ENCODE results near the gene CEP164. TPM values are rescaled to one million over a fixed set of nuclear protein-coding genes. Genes with fewer than 3 reads are reported as not detected.

The CEP164 gene
- total RNA-seq, 4 donors from 2014 or later, result 3.4 to 9.2 (median 5.8) TPM

GRCh38 chr11:117387992-117388755 is 60.5 kb downstream of the CEP164 start:
- no peak overlapping the region for H3K4me3 ChIP-seq
- intact Hi-C loops (cut with DNase I; ENCODE audit: low total_unique reads) (no loop called here), in situ Hi-C loops (cut with MboI; ENCODE audit: low sequenced_read_pairs in 4 of 4) (no loop called here)
- DNase-seq, result no peak
- no peak for ATAC-seq
- no peaks in the 10 kb centered on the region for H3K27me3 ChIP-seq
- no peaks in the 10 kb centered on the region for H3K9me3 ChIP-seq
- H3K4me1 ChIP-seq, result no peaks in the 10 kb centered on the region
- H3K27ac ChIP-seq, result no peak overlapping the region
- TF ChIP-seq CTCF (IDR thresholded peaks at IDR 0.05 in 4 of 5, conservative IDR thresholded peaks at IDR 0.05 in 1 of 5), result no peak
- TF ChIP-seq POLR2A (IDR thresholded peaks at IDR 0.05), result no peak
- peaks cover 0 to 23% of the 10 kb centered on the region in 2 donors for H3K36me3 ChIP-seq

DNA sequence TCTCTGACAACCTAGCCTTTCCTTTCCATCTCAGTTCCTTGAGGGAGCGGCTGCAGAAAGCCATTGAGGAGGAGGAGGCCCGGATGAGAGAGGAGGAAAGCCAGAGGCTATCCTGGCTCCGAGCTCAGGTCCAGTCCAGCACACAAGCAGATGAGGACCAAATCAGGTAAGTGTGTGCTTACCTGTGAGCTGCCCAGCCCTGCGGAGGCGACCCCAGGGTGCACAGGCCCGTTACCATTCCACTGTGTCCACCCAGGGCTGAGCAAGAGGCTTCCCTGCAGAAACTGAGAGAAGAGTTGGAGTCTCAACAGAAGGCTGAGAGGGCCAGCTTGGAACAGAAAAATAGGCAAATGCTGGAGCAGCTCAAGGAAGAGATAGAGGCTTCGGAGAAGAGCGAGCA is 63.1 kb downstream of the CEP164 start:
- peaks cover 0 to 42% of the 10 kb centered on the region in 2 donors for H3K36me3 ChIP-seq
- intact Hi-C loops (cut with DNase I; ENCODE audit: low total_unique reads), result no loop called here
- no peak overlapping the region for H3K4me3 ChIP-seq
- in situ Hi-C loops (cut with MboI; ENCODE audit: low sequenced_read_pairs in 4 of 4), result no loop called here
- no peak for DNase-seq
- H3K27me3 ChIP-seq, result no peaks in the 10 kb centered on the region
- no peaks in the 10 kb centered on the region for H3K4me1 ChIP-seq
- H3K9me3 ChIP-seq, result no peaks in the 10 kb centered on the region
- no peak for ATAC-seq
- TF ChIP-seq POLR2A (IDR thresholded peaks at IDR 0.05) (no peak), CTCF (IDR thresholded peaks at IDR 0.05 in 4 of 5, conservative IDR thresholded peaks at IDR 0.05 in 1 of 5) (no peak)
- no peak overlapping the region for H3K27ac ChIP-seq

DNA sequence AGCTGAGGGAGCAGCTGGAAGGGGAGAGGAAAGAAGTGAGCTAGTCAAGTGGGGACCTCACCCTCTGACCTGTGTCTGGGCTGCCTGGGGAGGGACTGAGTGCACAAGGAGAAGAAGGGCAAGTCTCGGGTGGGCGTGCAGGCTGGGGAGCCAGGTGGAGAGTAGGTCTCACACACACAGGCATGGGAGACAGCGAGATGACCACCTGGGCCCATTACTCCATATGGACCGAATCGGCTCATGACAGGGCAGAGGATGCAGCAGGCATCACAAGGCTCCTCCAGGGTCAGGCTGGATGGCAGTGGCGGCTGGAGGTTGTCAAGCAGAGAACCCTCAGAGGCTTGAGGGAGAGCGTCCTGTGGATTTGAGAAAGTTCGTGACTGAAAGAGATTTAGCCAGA is 63.5 kb downstream of the CEP164 start:
- H3K4me1 ChIP-seq, result no peaks in the 10 kb centered on the region
- DNase-seq (no peak), ATAC-seq (no peak)
- H3K9me3 ChIP-seq, result no peaks in the 10 kb centered on the region
- TF ChIP-seq POLR2A (IDR thresholded peaks at IDR 0.05) (no peak), CTCF (IDR thresholded peaks at IDR 0.05 in 4 of 5, conservative IDR thresholded peaks at IDR 0.05 in 1 of 5) (no peak)
- in situ Hi-C loops (cut with MboI; ENCODE audit: low sequenced_read_pairs in 4 of 4) (no loop called here), intact Hi-C loops (cut with DNase I; ENCODE audit: low total_unique reads) (no loop called here)
- no peak overlapping the region for H3K27ac ChIP-seq
- no peak overlapping the region for H3K4me3 ChIP-seq
- H3K27me3 ChIP-seq, result no peaks in the 10 kb centered on the region
- H3K36me3 ChIP-seq, result peaks cover 0 to 46% of the 10 kb centered on the region in 2 donors

- no peak for ATAC-seq
- intact Hi-C loops (cut with DNase I; ENCODE audit: low total_unique reads) (no loop called here), in situ Hi-C loops (cut with MboI; ENCODE audit: low sequenced_read_pairs in 4 of 4) (no loop called here)
- H3K27me3 ChIP-seq, result no peaks in the 10 kb centered on the region
- no peak overlapping the region for H3K27ac ChIP-seq
- TF ChIP-seq CTCF (IDR thresholded peaks at IDR 0.05 in 4 of 5, conservative IDR thresholded peaks at IDR 0.05 in 1 of 5), result no peak
- no peak for TF ChIP-seq POLR2A (IDR thresholded peaks at IDR 0.05)
- no peak overlapping the region for H3K4me3 ChIP-seq
- peaks cover 0 to 56% of the 10 kb centered on the region in 2 donors for H3K36me3 ChIP-seq
- no peaks in the 10 kb centered on the region for H3K9me3 ChIP-seq
- no peak for DNase-seq
- no peaks in the 10 kb centered on the region for H3K4me1 ChIP-seq
These were observed 64.5 kb downstream of the CEP164 start for GRCh38 chr11:117392001-117392690.

Data from gastrocnemius medialis (tissue), 4 donors.